Measurements from ENCODE around the gene NEU1.

GRCh38 chr6:31870385-31870921 lies 7.8 kb upstream of the NEU1 start:
- TF ChIP-seq, protein P1, sequence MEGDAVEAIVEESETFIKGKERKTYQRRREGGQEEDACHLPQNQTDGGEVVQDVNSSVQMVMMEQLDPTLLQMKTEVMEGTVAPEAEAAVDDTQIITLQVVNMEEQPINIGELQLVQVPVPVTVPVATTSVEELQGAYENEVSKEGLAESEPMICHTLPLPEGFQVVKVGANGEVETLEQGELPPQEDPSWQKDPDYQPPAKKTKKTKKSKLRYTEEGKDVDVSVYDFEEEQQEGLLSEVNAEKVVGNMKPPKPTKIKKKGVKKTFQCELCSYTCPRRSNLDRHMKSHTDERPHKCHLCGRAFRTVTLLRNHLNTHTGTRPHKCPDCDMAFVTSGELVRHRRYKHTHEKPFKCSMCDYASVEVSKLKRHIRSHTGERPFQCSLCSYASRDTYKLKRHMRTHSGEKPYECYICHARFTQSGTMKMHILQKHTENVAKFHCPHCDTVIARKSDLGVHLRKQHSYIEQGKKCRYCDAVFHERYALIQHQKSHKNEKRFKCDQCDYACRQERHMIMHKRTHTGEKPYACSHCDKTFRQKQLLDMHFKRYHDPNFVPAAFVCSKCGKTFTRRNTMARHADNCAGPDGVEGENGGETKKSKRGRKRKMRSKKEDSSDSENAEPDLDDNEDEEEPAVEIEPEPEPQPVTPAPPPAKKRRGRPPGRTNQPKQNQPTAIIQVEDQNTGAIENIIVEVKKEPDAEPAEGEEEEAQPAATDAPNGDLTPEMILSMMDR (conservative IDR thresholded peaks at IDR 0.05; ENCODE audit: low read length), result peak; percentile 46
- TF ChIP-seq EZH2phosphoT487 (IDR thresholded peaks at IDR 0.05; ENCODE audit: borderline replicate concordance), result no peak

All from Loucy (cell line).